Activated CD4-positive, alpha-beta T cell treated with anti-CD3 and anti-CD28 coated beads for 4 hours (primary cell): ENCODE data around the gene TRAF6.

Experiments used
- DNase-seq, 2 donors: peaks; one replicate each; pipeline ENCODE4 v3.0.0-alpha.2; 2020

TRAF6 gene

GRCh38 chr11:36456156-36456555, 53.9 kb downstream of the TRAF6 start:
- DNase-seq = no peak

- DNase-seq = no peak
These were observed 54.4 kb downstream of the TRAF6 start for GRCh38 chr11:36455658-36456111.

GRCh38 chr11:36454941-36455631, 55.0 kb downstream of the TRAF6 start:
- DNase-seq = no peak

GRCh38 chr11:36454551-36454940, 55.5 kb downstream of the TRAF6 start:
- DNase-seq = no peak

- DNase-seq = no peak
These were observed 56.4 kb downstream of the TRAF6 start for GRCh38 chr11:36453678-36454077.

- no peak for DNase-seq
These were observed 57.1 kb downstream of the TRAF6 start for GRCh38 chr11:36452961-36453360.

GRCh38 chr11:36452236-36452940, 57.7 kb downstream of the TRAF6 start:
- DNase-seq = no peak

GRCh38 chr11:36451681-36452080, 58.4 kb downstream of the TRAF6 start:
- DNase-seq = no peak

- no peak for DNase-seq
These were observed 59.0 kb downstream of the TRAF6 start for GRCh38 chr11:36451045-36451444.

GRCh38 chr11:36450110-36450572, 59.9 kb downstream of the TRAF6 start:
- DNase-seq = no peak

GRCh38 chr11:36449561-36450096, 60.4 kb downstream of the TRAF6 start:
- DNase-seq = no peak

- no peak for DNase-seq
These were observed 62.1 kb downstream of the TRAF6 start for GRCh38 chr11:36447947-36448346.

- no peak for DNase-seq
These were observed 62.6 kb downstream of the TRAF6 start for GRCh38 chr11:36447514-36447913.

GRCh38 chr11:36446135-36446534, 63.9 kb downstream of the TRAF6 start:
- no peak for DNase-seq

GRCh38 chr11:36443661-36444060, 66.4 kb downstream of the TRAF6 start:
- no peak for DNase-seq

GRCh38 chr11:36441610-36442208, 68.4 kb downstream of the TRAF6 start:
- DNase-seq = no peak

GRCh38 chr11:36438126-36438525, 71.9 kb downstream of the TRAF6 start:
- DNase-seq = no peak

- no peak for DNase-seq
These were observed 72.7 kb downstream of the TRAF6 start for GRCh38 chr11:36437413-36437812.
